ENCODE results near the gene NUP210L.

NUP210L gene

GRCh38 chr1:153963030-153963849, 191.6 kb downstream of the NUP210L start, which contains the start of gene SLC39A1:
SLC39A1 (minus strand) TSS chr1:153963537; CDS start chr1:153962715, 822 bp downstream.
- peak; percentile 96 to 100 (median 98) for DNase-seq

DNA sequence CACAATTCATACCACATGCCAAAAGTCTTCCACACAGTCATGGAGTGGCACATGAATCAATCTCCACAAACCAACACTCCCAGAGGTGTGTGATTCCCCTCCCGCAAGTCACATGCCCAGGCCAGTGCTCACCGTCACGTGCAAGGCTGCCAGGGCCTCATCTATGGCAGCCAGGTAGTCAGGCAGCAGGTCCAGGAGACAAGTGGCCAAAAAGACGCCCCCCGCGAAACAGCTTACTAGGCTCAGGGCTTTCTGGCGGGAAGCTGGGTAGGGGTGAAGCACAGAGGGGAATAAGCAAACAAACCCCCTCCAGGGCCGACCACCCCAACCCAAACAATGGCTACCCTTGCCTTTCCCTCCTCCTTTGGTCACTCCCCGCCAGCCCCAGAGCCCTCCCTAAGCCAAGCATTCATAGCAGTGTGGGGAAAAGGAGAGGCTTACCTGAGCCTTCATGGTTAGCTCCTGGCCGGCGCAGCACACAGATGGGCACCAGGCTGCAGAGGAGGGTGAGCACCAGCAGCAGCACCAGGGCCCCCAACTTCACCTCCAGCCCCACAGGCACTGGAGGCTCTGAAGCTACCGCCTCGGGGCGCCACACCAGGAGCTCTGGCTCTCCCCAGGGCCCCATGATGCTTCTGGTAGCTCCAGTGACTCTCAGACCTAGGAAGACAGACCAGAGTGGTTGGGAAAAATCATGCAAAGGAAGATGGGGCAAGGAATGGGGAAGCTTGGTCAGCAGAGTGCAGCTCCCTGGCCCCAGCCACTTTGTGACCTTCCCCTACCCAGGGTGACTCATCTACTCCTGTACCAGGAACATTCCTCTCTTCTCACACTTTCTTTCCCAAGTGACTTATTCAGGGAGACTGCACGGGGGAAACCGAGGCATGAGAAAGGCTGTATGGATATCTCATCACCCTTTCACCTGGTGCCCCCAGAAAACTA, 192.5 kb downstream of the NUP210L start:
- DNase-seq, result no peak

GRCh38 chr1:153961421-153961820, 193.5 kb downstream of the NUP210L start:
- DNase-seq, result no peak

- no peak for DNase-seq
These were observed 194.7 kb downstream of the NUP210L start for GRCh38 chr1:153960206-153960605.

DNA sequence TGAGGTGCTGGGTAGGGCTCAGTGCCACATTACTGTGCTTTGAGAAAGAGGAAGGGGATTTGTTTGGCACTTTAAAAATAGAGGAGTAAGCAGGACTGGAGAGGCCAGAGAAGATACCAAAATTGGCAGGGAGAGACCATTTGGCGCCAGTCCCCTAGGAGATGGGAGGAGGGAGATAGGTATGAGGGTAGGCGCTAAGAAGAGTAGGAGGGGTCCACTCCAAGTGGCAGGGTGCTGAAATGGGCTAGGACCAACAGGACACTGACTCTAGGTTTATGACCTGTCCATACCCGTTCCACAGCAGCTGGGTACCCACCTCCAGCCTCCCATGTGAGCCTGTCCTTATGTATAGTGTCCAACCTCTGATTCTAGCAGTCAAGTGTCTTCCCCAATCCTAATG, 195.4 kb downstream of the NUP210L start:
- no peak for DNase-seq

GRCh38 chr1:153958961-153959260, 196.0 kb downstream of the NUP210L start:
- DNase-seq, result no peak

GRCh38 chr1:153958111-153958960, 196.5 kb downstream of the NUP210L start, which contains the start of gene CRTC2:
CRTC2 (minus strand) TSS chr1:153958612; CDS start chr1:153958497, 115 bp downstream.
- peak; percentile 97 to 100 (median 99) for DNase-seq

- DNase-seq, result no peak
These were observed 197.1 kb downstream of the NUP210L start for GRCh38 chr1:153957744-153958110.

DNA sequence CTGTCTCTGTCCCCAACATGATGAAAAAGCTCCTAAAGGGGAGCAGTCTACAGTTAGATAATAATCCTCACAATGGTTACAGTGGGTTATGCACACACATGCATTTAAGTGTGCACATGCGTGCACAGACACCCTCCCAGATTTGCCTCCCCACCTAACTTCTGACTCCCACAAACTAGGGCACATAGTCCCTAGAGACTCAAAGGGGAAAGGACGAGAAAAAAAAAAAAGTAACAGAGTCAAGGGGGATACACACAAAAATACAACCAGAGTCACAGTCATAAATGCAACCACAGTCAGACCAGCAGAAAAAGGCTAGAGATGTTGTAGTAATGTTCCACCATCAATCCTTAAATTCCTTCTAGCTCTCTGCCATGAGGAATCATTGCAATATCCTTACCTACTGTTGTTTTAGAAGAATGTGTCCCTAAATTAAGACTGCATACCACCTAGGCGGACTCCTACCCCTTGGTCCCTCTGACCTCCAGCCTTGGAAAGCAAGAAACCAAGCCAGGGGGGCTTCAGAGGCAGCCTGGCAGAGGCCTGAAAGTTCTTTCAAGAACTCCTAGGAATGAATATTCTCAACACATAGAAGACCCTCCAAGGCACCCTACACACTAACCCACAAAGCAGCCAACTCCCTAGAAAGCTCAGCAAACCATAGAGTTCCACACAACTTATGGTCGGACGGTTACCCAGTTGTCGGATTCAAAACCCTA, 197.7 kb downstream of the NUP210L start:
- no peak for DNase-seq

DNA sequence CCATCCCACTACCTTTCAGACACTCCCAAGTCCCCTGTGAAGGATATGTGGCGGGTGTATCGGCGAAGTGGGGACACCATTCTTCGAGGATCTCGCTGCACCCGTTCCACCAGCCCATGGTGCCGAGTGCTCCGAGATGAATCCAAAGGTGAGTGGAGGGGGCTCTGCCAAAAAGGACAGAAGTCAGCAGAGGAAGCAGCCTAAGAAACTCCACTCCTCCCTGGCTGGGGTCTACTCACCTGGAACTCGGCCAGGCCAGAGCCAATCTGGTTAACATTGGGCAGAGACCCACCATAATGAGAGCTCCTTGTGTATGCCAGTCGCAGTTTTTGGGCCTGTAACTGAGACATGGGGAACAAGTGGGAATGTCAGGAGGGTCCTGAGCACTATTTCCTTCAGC, 200.0 kb downstream of the NUP210L start:
- DNase-seq, result no peak

DNA sequence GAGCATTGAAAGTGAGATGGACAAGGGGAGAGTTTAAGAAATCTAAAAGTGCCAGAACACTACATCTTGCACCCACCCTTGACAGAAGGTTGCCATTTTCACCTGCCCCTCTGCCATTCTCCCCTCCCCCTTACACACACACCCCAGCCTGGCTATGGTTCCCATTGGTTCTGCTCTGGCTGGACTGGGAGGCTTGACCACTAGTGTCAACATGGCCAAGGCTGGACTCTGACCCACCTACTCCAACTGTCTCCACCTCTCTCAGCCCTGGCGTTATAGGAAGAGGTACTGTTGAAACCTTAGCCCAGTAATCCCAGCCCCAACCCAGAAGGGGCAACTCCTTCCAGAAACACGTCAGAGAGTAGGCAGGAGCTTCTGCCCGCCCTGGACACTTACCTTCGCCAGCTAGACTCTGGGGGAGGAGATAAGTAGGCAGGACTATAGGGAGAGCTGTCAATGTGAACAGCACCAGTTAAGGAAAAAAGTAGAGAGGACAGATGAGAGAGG, 201.0 kb downstream of the NUP210L start:
- no peak for DNase-seq

DNA sequence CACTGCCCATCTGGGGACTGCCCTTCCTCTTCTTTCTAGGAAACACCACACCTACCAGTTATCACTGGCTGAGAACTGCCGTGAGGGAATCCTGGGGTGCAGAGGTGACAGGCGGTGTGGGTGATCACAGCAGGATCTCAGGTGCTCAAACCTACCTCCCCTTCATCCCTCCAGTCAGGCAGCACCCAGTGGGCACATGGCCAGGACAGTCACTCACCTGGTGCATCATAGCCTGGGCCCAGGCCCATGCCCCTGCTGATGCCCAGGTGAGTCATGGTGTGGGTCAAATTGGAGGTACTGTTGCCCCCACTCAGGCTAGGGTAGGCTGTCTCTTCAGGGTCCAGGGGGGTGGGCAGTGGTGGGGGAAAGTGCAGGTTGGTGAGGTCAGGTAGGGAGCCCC, 203.1 kb downstream of the NUP210L start:
- no peak for DNase-seq

- no peak for DNase-seq
These were observed 203.7 kb downstream of the NUP210L start for GRCh38 chr1:153951183-153951582.

DNA sequence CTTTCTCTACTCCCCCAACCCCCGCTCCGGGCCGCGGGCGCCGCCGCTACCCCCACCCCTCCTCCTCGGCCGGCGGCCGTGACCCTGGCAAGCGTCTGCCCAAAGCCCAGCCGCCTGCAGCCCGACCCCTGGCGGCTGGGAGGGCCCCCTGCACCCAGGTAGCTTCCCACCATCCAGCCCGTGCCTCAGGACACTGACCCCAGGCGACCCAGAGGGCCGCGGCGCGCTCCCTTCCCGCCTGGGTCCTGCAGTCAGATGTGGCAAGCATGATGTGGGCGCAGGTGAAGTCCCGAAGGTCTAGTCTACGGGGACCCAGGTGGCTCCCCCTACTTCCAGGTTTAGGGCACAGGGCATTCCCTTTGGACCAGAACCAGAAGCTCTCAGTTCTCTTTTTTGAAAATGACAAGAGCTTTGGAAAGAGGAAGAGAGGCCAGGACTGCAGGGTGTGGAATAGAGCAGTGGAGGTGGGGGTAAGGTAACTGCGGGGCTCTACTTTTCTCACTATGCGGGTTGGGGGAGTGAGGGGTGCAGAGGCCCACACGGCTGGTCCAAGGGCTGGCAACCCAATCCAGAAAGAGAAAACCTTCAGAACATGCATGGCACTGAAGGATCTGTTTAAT, 208.1 kb downstream of the NUP210L start, which contains the start of gene DENND4B:
Gene DENND4B, minus strand, starts transcription at position 97 of the 620 bp plus-strand sequence. CDS start 2,344 bp downstream, outside the sequence.
- peak; percentile 79 to 93 (median 82) for DNase-seq

DNA sequence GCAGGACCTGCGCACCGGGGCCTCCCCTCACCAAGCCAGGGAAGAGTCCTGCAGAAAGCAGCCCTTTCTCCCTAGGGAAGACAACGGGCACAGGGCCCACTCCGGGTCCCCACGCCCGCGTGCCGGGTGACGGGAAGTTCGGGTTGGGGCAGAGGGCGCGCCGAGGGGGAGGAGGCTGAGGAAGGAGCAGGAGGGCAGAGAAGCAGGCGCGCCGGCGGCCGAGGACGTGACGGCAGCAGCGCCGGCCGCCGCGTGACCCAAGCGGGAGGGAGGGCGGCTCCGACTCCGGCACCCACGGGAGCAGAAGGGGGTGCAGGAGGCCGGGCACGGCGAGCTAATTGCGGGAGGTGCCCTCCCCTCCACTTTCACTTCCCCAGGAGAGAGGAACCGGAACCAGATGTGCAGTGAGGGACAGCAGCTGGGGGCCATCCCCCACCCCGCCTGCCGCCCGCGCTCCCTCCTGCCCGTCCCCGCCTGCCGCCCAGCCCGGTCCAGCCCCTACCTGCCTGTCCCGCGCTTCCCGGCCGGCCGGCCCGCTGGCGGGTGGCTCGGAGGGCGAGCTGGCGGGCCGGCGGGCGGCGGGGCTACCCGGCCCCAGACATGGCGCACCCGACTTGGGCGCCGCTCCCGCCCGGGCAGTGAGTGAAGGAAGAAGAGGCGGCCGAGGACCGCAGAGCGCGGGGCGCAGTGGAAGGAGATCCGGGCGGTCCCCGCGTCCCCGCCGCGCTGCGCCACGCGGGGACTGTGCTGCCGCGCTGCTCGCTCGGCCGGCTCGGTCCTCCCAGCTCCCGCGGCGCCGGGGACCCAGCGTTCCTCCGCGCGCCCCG, 208.9 kb downstream of the NUP210L start:
- DNase-seq, result peak; percentile 47 to 79 (median 63)

DNA sequence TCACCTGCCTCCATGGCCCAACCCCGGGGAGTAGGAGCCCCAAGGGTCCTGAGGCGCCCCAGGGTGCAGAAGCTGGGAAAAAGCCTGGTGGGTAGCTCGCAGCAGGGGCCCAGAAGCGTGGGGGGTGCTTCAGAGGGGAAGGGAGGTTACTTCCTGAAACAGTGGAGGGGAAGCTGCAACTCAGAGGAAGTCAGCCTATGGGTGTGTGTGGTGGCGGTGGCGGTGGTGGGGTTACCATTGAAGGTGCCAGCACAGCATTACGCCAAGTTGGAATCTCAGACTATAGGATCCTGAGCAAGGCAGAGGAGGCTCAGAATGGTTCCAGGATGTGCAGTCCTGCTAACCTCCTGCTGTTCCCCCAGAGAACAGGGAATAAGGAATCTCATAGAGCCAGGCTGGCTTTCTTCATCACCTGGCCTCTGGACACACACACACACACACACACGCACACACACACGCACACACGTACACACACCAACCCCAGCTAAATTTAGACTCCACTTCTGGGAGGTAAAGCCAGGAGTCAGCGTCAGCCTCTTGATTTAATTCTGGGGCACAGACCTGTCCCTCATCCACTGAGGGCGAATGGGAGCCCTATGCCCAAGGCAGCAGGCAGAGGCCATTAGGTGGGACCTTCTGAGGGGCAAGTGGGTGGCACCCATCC, 209.6 kb downstream of the NUP210L start:
- peak in 2 of 3 experiments; percentile 32 to 63 for DNase-seq

- DNase-seq, result no peak
These were observed 210.1 kb downstream of the NUP210L start for GRCh38 chr1:153944827-153945117.

DNA sequence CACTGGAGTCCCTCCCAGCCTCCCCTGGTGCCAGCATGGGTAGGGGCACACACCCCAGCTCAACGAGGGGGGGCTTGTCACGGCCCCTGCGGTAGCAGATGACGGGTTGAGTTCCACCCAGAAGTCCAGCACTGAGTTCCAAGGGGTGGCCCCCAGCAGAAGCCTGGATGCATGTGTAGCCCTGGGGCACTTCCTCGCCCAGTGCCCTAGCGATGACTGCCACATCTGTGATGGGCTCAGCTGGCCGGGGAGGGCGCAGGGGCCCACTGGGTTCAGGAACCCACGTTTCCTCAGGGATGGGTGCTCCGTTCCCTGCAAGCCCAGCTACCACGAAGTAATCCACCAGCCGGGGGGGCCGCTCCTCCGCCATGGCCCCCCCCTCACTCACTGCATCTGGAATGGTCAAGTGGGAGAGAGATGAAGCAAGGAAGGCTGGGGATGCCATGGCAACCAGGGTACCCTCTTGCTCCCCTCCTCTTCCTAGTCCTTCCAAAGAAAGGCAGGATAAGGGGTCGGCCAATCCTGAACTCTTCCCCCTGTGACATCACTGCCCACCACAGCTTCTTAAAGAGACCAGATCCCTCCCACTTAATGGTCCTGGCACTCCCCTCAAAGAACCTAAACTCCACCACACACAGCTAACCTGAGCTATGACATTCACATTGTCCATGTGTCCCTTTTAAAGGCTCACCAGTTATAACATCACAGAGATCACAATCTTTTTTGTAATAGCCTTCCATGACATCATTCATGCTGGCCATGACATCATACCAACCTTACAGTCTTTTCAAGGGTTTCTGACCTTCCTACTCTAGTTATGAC, 210.7 kb downstream of the NUP210L start:
- DNase-seq, result no peak

Measured in NCI-H1417 (cell line).